Adrenal gland (tissue), 5 donors: ENCODE results near the gene NAA10.

ENCODE experiments used
- POLR2A ChIP-seq, 2 donors: fragments of 450-650 bp; IDR thresholded peaks; one replicate each; pipeline ENCODE4 v1.6.1; 2017; ENCODE audit warnings: antibody characterized with exemption in 2 of 2, mild to moderate bottlenecking in 2 of 2, moderate library complexity in 1 of 2
- TF ChIP-seq, protein P1 (sequence below), 6 experiments: fragments of 450-650 bp in 4 of 6; fragments of 200-600 bp in 2 of 6; sonication (generic) in 1 of 6; IDR thresholded peaks; 1 replicate in 5 of 6; 2 replicates in 1 of 6; pipeline versions ENCODE4 v1.5.1 to v1.8.0; 2016 to 2021; ENCODE audit warnings: antibody characterized with exemption in 6 of 6, mild to moderate bottlenecking in 2 of 6, moderate library complexity in 1 of 6
- donor health status: DM: no; HTN: no; CAD: no.

DNA sequence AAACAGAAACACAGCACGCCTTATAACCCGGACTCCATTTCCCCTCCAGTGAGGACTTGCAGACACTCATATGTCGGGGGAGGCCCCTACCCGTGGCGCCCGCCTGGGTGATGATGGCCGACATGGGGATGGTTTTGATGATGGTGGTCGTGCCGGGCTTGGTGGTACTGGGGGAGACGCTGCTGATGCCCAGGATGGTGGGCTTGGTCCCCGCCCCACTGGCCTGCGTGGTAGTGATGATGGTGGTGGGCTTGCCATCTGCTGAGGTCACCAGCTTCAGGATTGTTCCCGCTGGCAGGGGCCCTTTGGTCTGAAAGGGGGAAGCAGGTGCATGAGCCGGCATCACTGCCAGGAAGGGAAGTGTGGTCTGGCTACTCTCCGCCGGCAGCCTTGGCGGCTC, 22.4 kb upstream of the NAA10 start:
- TF ChIP-seq, protein P1, sequence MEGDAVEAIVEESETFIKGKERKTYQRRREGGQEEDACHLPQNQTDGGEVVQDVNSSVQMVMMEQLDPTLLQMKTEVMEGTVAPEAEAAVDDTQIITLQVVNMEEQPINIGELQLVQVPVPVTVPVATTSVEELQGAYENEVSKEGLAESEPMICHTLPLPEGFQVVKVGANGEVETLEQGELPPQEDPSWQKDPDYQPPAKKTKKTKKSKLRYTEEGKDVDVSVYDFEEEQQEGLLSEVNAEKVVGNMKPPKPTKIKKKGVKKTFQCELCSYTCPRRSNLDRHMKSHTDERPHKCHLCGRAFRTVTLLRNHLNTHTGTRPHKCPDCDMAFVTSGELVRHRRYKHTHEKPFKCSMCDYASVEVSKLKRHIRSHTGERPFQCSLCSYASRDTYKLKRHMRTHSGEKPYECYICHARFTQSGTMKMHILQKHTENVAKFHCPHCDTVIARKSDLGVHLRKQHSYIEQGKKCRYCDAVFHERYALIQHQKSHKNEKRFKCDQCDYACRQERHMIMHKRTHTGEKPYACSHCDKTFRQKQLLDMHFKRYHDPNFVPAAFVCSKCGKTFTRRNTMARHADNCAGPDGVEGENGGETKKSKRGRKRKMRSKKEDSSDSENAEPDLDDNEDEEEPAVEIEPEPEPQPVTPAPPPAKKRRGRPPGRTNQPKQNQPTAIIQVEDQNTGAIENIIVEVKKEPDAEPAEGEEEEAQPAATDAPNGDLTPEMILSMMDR (IDR thresholded peaks at IDR 0.05), result no peak
- no peak for TF ChIP-seq POLR2A (IDR thresholded peaks at IDR 0.05)
